ENCODE data around the gene HSPE1.

Gene HSPE1

DNA sequence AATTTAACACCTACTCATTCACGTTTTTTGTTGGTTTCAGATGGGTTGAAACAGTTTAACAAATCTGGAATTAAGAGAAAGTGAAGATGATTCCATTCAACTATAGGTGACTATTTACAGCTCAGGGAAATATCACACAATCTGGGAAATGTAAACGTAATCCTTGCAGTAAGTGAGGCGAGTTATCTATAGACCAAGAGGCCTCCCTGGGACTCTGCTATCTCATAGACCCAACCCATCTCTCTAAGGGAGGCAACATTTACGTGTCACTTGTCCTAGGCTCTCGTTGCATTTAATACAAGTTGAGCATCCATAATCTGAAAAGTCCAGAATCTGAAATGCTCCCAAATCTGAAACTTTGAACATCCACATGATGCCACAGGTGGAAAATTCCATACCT lies 13.7 kb downstream of the HSPE1 start:
- DNase-seq (ENCODE audit: low read depth) = no peak
- no peak overlapping the region for H3K4me3 ChIP-seq (replicated peaks; ENCODE audit: low read depth, low read length)
- TF ChIP-seq CTCF (IDR thresholded peaks at IDR 0.05; ENCODE audit: low read length, missing control alignments) = no peak

- H3K4me3 ChIP-seq (replicated peaks; ENCODE audit: low read depth, low read length) = no peak overlapping the region
- no peak for TF ChIP-seq CTCF (IDR thresholded peaks at IDR 0.05; ENCODE audit: low read length, missing control alignments)
- no peak for DNase-seq (ENCODE audit: low read depth)
These were observed 14.6 kb downstream of the HSPE1 start for GRCh38 chr2:197514754-197515153.

GRCh38 chr2:197515315-197515738 lies 15.1 kb downstream of the HSPE1 start:
- DNase-seq (ENCODE audit: low read depth) = peak; percentile 46
- no peak for TF ChIP-seq CTCF (IDR thresholded peaks at IDR 0.05; ENCODE audit: low read length, missing control alignments)
- peak overlapping the region; percentile 91 for H3K4me3 ChIP-seq (replicated peaks; ENCODE audit: low read depth, low read length)

DNA sequence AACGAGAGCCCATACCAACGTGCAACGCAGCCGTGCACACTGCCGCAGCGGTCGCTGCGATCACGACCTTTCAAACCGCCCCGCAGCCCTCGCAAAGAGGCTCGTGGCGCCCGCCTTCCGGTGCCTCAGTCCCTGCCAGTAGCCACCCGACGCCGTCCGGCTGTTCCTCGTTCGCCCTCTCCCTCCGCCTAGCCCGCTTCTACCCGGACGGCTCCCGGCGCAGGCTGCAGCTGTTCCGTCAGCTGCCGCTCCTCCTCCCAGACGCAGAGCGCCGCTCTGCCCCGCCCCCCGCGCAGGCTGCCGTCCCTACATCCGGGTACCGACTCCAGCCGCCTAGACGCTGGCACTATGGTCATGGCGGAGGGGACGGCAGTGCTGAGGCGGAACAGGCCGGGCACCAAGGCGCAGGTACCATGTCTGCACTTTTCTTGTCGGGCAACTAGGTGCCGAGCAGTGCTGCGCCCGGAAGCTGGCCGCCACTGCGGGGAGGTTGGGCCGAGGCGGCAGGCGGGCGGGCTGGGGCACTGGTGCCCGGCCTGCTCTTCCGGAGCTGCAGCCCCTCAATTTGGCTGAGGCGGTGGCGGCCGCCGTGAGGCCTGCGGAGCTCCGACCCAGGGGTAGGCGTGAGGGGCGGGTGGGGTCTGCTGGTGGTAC lies 15.7 kb downstream of the HSPE1 start, which contains the start of gene MOB4:
TSS of gene MOB4 (plus strand) at position 328 of the 654 bp plus-strand sequence. CDS start at position 349, 21 bp downstream.
- H3K4me3 ChIP-seq (replicated peaks; ENCODE audit: low read depth, low read length) = peak within 1 kb of the TSS; percentile 91
- DNase-seq (ENCODE audit: low read depth) = peak; percentile 95
- no peak for TF ChIP-seq CTCF (IDR thresholded peaks at IDR 0.05; ENCODE audit: low read length, missing control alignments)

DNA sequence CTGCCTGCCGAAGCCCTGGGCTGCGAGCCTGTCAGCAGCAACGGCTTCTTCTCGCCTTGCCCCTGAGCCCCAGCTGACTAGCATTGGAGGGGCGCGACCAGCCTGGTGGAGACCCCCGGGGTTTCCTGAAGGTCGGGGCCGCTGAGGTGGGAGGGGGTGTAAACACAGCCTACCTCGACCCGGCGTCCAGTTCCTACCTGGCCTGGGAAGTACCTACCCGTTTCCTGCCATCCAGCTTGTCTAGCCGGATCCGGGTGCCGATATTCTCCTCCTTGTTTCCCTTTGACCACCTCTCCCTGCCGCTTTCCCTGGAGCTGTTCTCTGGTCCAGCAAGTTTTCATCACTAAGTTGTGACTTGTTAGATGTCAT lies 16.2 kb downstream of the HSPE1 start:
- H3K4me3 ChIP-seq (replicated peaks; ENCODE audit: low read depth, low read length) = peak overlapping the region; percentile 91
- no peak for TF ChIP-seq CTCF (IDR thresholded peaks at IDR 0.05; ENCODE audit: low read length, missing control alignments)
- peak; percentile 27 for DNase-seq (ENCODE audit: low read depth)

GRCh38 chr2:197517150-197517549 lies 17.0 kb downstream of the HSPE1 start:
- DNase-seq (ENCODE audit: low read depth) = no peak
- peak overlapping the region; percentile 91 for H3K4me3 ChIP-seq (replicated peaks; ENCODE audit: low read depth, low read length)
- no peak for TF ChIP-seq CTCF (IDR thresholded peaks at IDR 0.05; ENCODE audit: low read length, missing control alignments)

DNA sequence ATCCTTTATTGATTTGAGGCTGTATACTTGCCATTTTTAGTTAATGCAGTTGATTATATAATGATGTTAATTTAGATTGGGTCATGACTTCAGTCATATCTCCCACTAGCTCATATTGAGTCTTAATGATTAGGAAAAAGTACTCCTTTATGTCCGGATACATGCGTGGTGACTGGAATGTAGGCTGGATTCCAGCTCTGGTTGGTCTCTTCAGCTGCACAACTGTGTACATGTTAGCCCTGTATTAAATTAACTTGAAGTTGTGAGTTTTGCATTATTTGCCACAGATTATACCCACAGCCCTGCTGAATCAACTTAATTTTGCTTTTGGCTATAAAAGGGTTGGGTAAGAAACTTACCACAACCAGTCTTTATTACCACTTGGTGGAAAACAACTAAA lies 38.2 kb downstream of the HSPE1 start:
- no peak overlapping the region for H3K4me3 ChIP-seq (replicated peaks; ENCODE audit: low read depth, low read length)
- TF ChIP-seq CTCF (IDR thresholded peaks at IDR 0.05; ENCODE audit: low read length, missing control alignments) = no peak
- DNase-seq (ENCODE audit: low read depth) = peak; percentile 45

All from fibroblast of pulmonary artery (primary cell).